ENCODE results near the gene YIPF4.
"Not testable (repeated sequence)": the region's sequence is repeated elsewhere in the genome, so short reads cannot be mapped to it uniquely, and the experiment has no call there.

YIPF4 gene

GRCh38 chr2:32277674-32278477 is at the start of gene YIPF4:
TSS of gene YIPF4 (plus strand) at chr2:32277904. CDS start at chr2:32278156, 252 bp downstream.
- peak; percentile 73 to 83 (median 81) for DNase-seq (ENCODE audit: low read depth in 2 of 3, low spot score in 2 of 3)

- no peak for DNase-seq (ENCODE audit: low read depth in 2 of 3, low spot score in 2 of 3)
Measured at GRCh38 chr2:32228181-32228580, 49.5 kb upstream of the YIPF4 start.

- DNase-seq (ENCODE audit: low read depth in 2 of 3, low spot score in 2 of 3): no peak
Measured at GRCh38 chr2:32229635-32230034, 48.1 kb upstream of the YIPF4 start.

- no peak for DNase-seq (ENCODE audit: low read depth in 2 of 3, low spot score in 2 of 3)
Measured at GRCh38 chr2:32231959-32232358, 45.7 kb upstream of the YIPF4 start.

GRCh38 chr2:32235315-32235714 is 42.4 kb upstream of the YIPF4 start:
- DNase-seq (ENCODE audit: low read depth in 2 of 3, low spot score in 2 of 3): no peak

- DNase-seq (ENCODE audit: low read depth in 2 of 3, low spot score in 2 of 3): no peak
Measured at GRCh38 chr2:32237488-32237887, 40.2 kb upstream of the YIPF4 start.

- DNase-seq (ENCODE audit: low read depth in 2 of 3, low spot score in 2 of 3): no peak
Measured at GRCh38 chr2:32237996-32238395, 39.7 kb upstream of the YIPF4 start.

- DNase-seq (ENCODE audit: low read depth in 2 of 3, low spot score in 2 of 3): no peak
Measured at GRCh38 chr2:32242331-32242730, 35.4 kb upstream of the YIPF4 start.

- DNase-seq (ENCODE audit: low read depth in 2 of 3, low spot score in 2 of 3): no peak
Measured at GRCh38 chr2:32246911-32247310, 30.8 kb upstream of the YIPF4 start.

- DNase-seq (ENCODE audit: low read depth in 2 of 3, low spot score in 2 of 3): no peak
Measured at GRCh38 chr2:32248299-32248698, 29.4 kb upstream of the YIPF4 start.

GRCh38 chr2:32249731-32250236 is 27.9 kb upstream of the YIPF4 start:
- DNase-seq (ENCODE audit: low read depth in 2 of 3, low spot score in 2 of 3): no peak

GRCh38 chr2:32250290-32250689 is 27.4 kb upstream of the YIPF4 start:
- DNase-seq (ENCODE audit: low read depth in 2 of 3, low spot score in 2 of 3): no peak

GRCh38 chr2:32258242-32258641 is 19.5 kb upstream of the YIPF4 start:
- DNase-seq (ENCODE audit: low read depth in 2 of 3, low spot score in 2 of 3): no peak

GRCh38 chr2:32260376-32260775 is 17.3 kb upstream of the YIPF4 start:
- no peak for DNase-seq (ENCODE audit: low read depth in 2 of 3, low spot score in 2 of 3)

GRCh38 chr2:32262105-32262504 is 15.6 kb upstream of the YIPF4 start:
- no peak for DNase-seq (ENCODE audit: low read depth in 2 of 3, low spot score in 2 of 3)

GRCh38 chr2:32264422-32265105 is 13.1 kb upstream of the YIPF4 start, which contains the start of gene NLRC4:
TSS of gene NLRC4 (minus strand) at chr2:32264886. CDS start at chr2:32256775, 8,111 bp downstream.
- DNase-seq (ENCODE audit: low read depth in 2 of 3, low spot score in 2 of 3): no peak

- no peak for DNase-seq (ENCODE audit: low read depth in 2 of 3, low spot score in 2 of 3)
Measured at GRCh38 chr2:32271063-32271462, 6.6 kb upstream of the YIPF4 start.

GRCh38 chr2:32272279-32272678 is 5.4 kb upstream of the YIPF4 start:
- DNase-seq (ENCODE audit: low read depth in 2 of 3, low spot score in 2 of 3): no peak

GRCh38 chr2:32274289-32274688 is 3.4 kb upstream of the YIPF4 start:
- DNase-seq (ENCODE audit: low read depth in 2 of 3, low spot score in 2 of 3): no peak

GRCh38 chr2:32275790-32276189 is 1.9 kb upstream of the YIPF4 start:
- not testable (repeated sequence) for DNase-seq (ENCODE audit: low read depth in 2 of 3, low spot score in 2 of 3)

- DNase-seq (ENCODE audit: low read depth in 2 of 3, low spot score in 2 of 3): no peak
Measured at GRCh38 chr2:32277363-32277673, 386 bp upstream of the YIPF4 start.

- DNase-seq (ENCODE audit: low read depth in 2 of 3, low spot score in 2 of 3): no peak
Measured at GRCh38 chr2:32278478-32278853, 762 bp downstream of the YIPF4 start.

All from activated CD8-positive, alpha-beta memory T cell treated with anti-CD3 and anti-CD28 coated beads for 48 hours (primary cell).